ENCODE data around the gene MATCAP1.

DNA sequence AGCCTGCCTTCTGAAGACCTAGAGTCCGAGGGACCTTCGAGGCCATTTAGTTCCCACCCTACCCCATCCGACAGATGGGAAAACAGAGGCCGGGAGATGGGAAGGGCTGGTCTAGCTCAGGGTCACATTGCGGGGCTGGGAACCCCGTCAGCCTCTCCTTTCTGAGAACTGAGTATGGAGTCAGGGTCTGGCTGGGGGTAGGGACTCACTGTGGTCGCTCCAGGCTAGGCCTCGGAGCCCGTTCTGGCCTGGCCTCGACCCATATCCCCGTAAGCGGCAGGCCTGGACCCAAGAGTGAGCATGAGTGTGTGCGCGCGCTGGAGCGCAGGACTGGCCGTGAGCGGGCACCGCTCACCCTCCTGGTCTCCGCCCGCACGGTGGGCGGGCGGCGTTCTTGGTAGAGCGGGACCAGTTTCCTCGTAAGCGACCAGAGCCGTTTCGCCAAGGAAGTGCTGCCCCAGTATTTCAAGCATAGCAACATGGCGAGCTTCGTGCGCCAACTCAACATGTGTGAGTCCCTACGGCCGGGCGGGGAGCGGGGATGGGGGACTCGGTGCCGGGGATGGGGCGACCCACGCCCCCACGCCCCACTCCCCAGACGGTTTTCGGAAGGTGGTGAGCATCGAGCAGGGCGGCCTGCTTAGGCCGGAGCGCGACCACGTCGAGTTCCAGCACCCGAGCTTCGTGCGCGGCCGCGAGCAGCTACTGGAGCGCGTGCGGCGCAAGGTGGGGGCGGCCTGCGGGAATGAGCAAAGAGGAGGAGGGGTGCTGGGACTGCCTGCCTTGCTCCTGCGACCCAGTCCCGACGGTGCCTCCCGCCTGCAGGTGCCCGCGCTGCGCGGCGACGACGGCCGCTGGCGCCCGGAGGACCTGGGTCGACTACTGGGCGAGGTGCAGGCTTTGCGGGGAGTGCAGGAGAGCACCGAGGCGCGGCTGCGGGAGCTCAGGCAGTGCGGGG is 18.4 kb downstream of the MATCAP1 start:
- TF ChIP-seq, protein P1, sequence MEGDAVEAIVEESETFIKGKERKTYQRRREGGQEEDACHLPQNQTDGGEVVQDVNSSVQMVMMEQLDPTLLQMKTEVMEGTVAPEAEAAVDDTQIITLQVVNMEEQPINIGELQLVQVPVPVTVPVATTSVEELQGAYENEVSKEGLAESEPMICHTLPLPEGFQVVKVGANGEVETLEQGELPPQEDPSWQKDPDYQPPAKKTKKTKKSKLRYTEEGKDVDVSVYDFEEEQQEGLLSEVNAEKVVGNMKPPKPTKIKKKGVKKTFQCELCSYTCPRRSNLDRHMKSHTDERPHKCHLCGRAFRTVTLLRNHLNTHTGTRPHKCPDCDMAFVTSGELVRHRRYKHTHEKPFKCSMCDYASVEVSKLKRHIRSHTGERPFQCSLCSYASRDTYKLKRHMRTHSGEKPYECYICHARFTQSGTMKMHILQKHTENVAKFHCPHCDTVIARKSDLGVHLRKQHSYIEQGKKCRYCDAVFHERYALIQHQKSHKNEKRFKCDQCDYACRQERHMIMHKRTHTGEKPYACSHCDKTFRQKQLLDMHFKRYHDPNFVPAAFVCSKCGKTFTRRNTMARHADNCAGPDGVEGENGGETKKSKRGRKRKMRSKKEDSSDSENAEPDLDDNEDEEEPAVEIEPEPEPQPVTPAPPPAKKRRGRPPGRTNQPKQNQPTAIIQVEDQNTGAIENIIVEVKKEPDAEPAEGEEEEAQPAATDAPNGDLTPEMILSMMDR (IDR thresholded peaks at IDR 0.05), result no peak
- no peak for TF ChIP-seq POLR2A (IDR thresholded peaks at IDR 0.05)

Data from body of pancreas (tissue), 4 donors.